RPMI8226 (cell line): ENCODE measurements around the gene PNO1.
"Not testable (repeated sequence)": the region's sequence is repeated elsewhere in the genome, so short reads cannot be mapped to it uniquely, and the experiment has no call there.

Experiments
- DNase-seq: peaks from one replicate; pipeline ENCODE4 v3.0.0-alpha.2; 2015

Gene PNO1

GRCh38 chr2:68157402-68158133, at the start of gene PNO1:
TSS of gene PNO1 (plus strand) at chr2:68157888. CDS start at chr2:68157935, 47 bp downstream.
- peak; percentile 97 for DNase-seq

- no peak for DNase-seq
Measured at GRCh38 chr2:68108120-68108519, 49.6 kb upstream of the PNO1 start.

DNA sequence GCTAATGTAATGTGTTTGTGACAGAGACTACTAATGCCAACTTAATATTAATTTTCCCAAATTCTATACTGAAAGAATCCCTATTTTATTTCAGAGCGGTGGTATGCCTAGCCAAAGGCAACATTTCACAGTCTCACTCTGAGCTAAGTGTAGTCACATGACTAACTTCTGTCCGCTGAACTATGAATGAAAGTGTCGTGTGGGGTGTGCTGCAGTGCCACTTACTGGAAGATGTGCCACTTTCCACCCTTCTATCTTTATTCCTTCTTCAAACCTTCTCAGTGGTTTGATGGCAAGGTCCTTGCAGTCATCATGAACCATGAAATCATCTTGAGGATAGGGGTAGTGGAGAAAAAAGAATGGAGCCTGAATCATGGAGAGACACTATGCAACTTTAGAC, 47.6 kb upstream of the PNO1 start:
- DNase-seq, result peak; percentile 51

GRCh38 chr2:68115965-68116364, 41.7 kb upstream of the PNO1 start:
- DNase-seq, result no peak

DNA sequence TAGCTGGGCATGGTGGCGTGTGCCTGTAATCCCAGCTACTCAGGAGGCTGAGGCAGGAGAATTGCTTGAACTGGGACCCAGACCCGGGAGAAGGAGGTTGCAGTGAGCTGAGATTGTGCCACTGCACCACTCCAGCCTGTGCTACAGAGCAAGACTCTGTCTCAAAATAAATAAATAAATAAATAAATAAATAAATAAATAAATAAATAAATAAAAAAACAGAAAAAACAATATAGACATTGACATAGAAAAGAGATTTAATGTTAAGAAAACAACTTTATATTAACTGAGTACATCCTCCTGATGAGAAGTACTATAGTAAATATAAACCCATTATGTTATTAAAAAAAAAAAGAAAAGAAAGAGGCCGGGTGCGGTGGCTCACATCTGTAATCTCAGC, 39.8 kb upstream of the PNO1 start:
- not testable (repeated sequence) for DNase-seq

DNA sequence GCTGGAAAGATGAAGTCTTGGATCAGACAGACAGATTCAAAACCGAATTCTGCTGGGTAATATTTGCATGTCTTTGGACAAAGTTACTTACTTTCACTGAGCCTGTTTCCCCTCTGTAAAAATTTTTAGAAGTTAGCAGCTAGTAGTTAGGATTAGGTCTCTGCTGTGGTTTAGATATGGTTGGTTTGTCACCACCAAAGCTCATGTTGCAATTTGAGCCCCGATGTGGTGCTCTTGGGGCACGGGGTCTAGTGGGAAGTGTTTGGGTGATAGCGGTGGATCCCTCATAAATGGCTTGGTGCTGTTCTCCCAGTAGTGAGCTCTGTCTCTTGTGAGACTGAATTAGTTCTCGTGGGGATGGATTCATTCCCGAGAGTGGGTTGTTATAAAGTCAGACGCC, 38.9 kb upstream of the PNO1 start:
- no peak for DNase-seq

GRCh38 chr2:68119504-68119903, 38.2 kb upstream of the PNO1 start:
- DNase-seq, result no peak

GRCh38 chr2:68121873-68122679, 35.6 kb upstream of the PNO1 start:
- DNase-seq, result peak; percentile 78

DNA sequence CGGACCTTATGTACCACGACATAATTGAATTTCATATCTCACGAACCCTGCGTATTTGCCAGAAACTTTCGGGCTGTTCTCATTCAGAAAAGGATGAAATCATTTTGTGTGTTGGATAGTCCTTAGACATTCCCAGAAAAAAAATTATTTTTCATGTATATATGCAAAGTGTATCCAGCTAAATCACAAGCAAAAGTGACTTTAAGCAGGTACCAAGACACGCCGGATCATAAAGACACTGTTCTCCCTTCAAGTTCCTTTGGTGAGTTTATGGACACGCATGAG, 35.1 kb upstream of the PNO1 start:
- DNase-seq, result no peak

GRCh38 chr2:68124321-68124720, 33.4 kb upstream of the PNO1 start:
- DNase-seq, result no peak

GRCh38 chr2:68125821-68126220, 31.9 kb upstream of the PNO1 start:
- DNase-seq, result no peak

DNA sequence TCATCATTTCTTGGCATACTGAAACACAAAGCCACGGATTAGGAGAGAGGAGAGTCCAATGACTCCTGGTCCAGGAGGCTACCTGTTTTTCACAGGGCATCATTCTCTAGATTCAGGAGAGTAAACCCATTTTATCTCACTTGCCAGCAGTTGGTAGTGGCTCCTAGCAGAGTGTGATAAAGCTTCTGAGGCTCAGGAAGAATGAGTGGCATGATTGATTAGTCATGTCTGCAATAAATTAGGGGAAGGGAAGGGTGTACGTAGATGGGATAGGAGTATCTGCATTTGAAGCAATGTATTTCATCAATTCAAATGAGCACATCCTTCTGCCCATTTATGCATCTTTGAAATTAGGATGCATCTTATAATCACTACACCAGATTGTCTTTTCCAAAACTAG, 31.1 kb upstream of the PNO1 start:
- DNase-seq, result no peak

- peak; percentile 40 for DNase-seq
Measured at GRCh38 chr2:68127358-68128242, 30.1 kb upstream of the PNO1 start.

DNA sequence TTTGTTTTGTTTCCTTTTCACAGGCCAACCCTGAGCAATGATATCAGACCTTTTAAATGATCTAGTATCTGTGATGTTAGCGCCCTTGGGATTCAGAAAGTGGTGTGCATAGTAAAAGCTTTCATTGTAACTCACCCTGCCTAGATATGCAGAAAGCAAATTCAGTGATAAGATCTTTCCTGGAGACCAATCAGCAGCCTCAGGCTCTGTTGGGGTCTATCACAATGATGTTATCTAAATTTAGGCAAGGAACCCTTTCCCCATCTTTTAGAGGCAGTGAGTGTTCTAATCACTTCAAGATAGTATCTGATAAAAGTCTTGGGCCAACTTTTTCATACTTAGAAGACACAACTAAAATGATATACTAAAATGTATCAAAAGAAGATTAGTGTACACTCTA, 23.6 kb upstream of the PNO1 start:
- DNase-seq, result no peak

DNA sequence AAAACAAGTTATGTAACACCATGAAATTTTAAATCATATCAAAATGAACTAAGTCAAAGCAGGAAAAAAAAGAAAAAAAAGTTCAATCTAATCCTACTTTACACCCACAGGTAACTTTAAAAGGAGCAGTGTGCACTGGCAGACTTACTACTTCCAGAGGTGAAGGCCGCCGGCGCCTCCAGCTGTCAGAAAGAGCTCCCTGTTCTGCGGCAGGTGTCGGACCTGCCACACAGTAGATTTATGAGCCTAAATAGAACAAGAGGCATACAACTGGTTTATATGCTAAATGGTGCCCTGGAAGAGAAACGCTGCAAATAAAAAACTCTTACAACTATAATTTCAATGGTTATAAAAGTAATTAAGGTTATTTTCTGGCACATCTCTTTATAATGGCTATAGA, 23.1 kb upstream of the PNO1 start:
- DNase-seq, result no peak

GRCh38 chr2:68135448-68136320, 22.0 kb upstream of the PNO1 start:
- no peak for DNase-seq

DNA sequence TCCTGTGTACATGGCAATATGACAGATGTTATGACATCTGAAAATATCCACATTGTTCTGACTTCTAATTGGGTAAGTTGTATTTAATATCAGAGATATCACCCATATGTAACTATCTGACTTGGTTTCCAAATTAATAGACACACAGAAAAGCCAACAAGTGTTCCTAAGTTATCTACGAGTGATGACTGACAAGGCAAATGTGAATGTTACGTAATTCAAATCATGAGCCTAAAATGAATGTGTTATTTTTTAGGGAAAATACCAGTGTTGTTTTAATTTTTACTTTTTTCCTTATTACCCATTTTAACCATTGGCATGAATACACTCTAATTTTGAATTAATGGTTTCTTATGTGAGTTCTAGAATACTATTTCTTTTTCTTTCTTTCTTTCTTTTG, 15.8 kb upstream of the PNO1 start:
- DNase-seq, result no peak

DNA sequence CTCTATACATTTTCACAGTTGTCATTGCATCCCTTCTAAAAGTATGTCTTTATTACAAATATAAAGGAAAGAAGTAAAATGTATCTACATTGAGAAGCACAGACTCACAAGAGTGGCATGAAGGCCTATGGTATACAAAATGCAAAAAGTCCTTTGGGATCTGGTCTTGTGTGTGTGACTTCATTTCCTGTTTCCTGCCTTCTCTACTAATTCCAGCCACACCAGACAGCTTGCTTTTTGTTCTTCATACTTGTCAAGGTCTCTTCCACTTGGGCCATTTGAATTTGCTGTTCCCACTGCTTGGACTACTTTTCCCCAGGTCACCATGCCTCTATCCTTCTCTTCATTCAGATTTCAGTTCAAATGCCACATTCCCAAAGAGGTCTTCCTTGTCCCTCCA, 6.7 kb upstream of the PNO1 start:
- no peak for DNase-seq

GRCh38 chr2:68152681-68153347, 4.9 kb upstream of the PNO1 start:
- DNase-seq, result no peak

- no peak for DNase-seq
Measured at GRCh38 chr2:68155618-68156017, 2.1 kb upstream of the PNO1 start.

GRCh38 chr2:68156419-68156818, 1.3 kb upstream of the PNO1 start:
- DNase-seq, result no peak

- no peak for DNase-seq
Measured at GRCh38 chr2:68157002-68157401, 686 bp upstream of the PNO1 start.
